PC-9 (cell line): ENCODE results near the gene KCNJ15. TPM values are rescaled to one million over a fixed set of nuclear protein-coding genes. Genes with fewer than 3 reads are reported as not detected.

ENCODE experiments used
- BruUV-seq: library from RNA; stranded (reverse); fragments of 400-500 nt; replicated peaks from 2 replicates; lab custom pipeline; 2021; lab: Mats Ljungman, UMichigan
- CTCF ChIA-PET: fragments of 300-600 bp; sonication (Branson Sonifier 250); formaldehyde crosslinking; loops from one replicate; lab custom pipeline; 2022; ENCODE audit warnings: antibody characterized with exemption; lab: Charles Lee
- POLR2A ChIA-PET: fragments of 300-600 bp; sonication (Branson Sonifier 250); formaldehyde crosslinking; loops from one replicate; lab custom pipeline; 2022; ENCODE audit warnings: antibody characterized with exemption; ENCODE audit not compliant: unreplicated experiment; lab: Charles Lee
- DNase-seq, 2 experiments: peaks; one replicate each; pipeline versions ENCODE4 v3.0.0 to v3.0.0-alpha.2; 2015 to 2022; ENCODE audit warnings: mixed read lengths in 1 of 2
- H2AFZ ChIP-seq: fragments of 200-600 bp; sonication (generic); 2 replicates; pipeline ENCODE4 v1.8.1; 2017; ENCODE audit warnings: antibody characterized with exemption
- H3F3A ChIP-seq: fragments of 200-600 bp; sonication (generic); 2 replicates; pipeline ENCODE4 v1.8.1; 2017; ENCODE audit warnings: antibody characterized with exemption, mild to moderate bottlenecking, low read depth; ENCODE audit not compliant: insufficient read depth
- H3K27ac ChIP-seq: fragments of 200-600 bp; sonication (generic); 2 replicates; pipeline ENCODE4 v1.6.1; 2016; ENCODE audit warnings: mixed run types
- H3K27me3 ChIP-seq: fragments of 200-600 bp; sonication (generic); 2 replicates; pipeline ENCODE4 v1.6.1; 2016; ENCODE audit warnings: low read depth, mixed run types; ENCODE audit not compliant: insufficient read depth
- H3K36me3 ChIP-seq: fragments of 200-600 bp; sonication (generic); 2 replicates; pipeline ENCODE4 v1.6.1; 2016; ENCODE audit warnings: low read depth, mixed run types
- H3K4me1 ChIP-seq: fragments of 200-600 bp; sonication (generic); replicated peaks from 2 replicates; pipeline ENCODE4 v1.6.1; 2016; ENCODE audit warnings: mixed run types; ENCODE audit not compliant: insufficient read depth
- H3K4me2 ChIP-seq: fragments of 200-600 bp; sonication (generic); 2 replicates; pipeline ENCODE4 v1.6.1; 2017; ENCODE audit warnings: mixed run types
- H3K4me3 ChIP-seq: fragments of 200-600 bp; sonication (generic); 2 replicates; pipeline ENCODE4 v1.6.1; 2016; ENCODE audit warnings: mixed run types
- H3K79me2 ChIP-seq: fragments of 200-600 bp; sonication (generic); 2 replicates; pipeline ENCODE4 v1.6.1; 2017; ENCODE audit warnings: low read depth, mixed run types
- H3K9me2 ChIP-seq: fragments of 200-600 bp; sonication (generic); 2 replicates; pipeline ENCODE4 v1.8.1; 2017; ENCODE audit warnings: mild to moderate bottlenecking; ENCODE audit not compliant: insufficient read depth
- H3K9me3 ChIP-seq: fragments of 200-600 bp; sonication (generic); 2 replicates; pipeline ENCODE4 v1.8.1; 2016; ENCODE audit warnings: low read depth; ENCODE audit not compliant: insufficient read depth
- H4K20me1 ChIP-seq: fragments of 200-600 bp; sonication (generic); 2 replicates; pipeline ENCODE4 v1.8.1; 2017; ENCODE audit not compliant: insufficient read depth
- EZH2 ChIP-seq: fragments of 200-600 bp; sonication (generic); IDR thresholded peaks from 2 replicates; pipeline ENCODE4 v1.8.0; 2017; ENCODE audit warnings: antibody characterized with exemption, low read depth
- intact Hi-C: fragments of 100-400 bp; cut with micrococcal nuclease; formaldehyde crosslinking; loops from one replicate; pipeline ENCODE4 v1.10.0; 2022; ENCODE audit not compliant: unreplicated experiment
- total RNA-seq: library from RNA; stranded (reverse); gene quantifications from 2 replicates; pipeline ENCODE4 v1.2.3, GENCODE V29; 2021
- TF ChIP-seq, protein P1 (sequence below): fragments of 200-600 bp; sonication (generic); conservative IDR thresholded peaks from 2 replicates; pipeline ENCODE4 v1.6.1; 2017; ENCODE audit warnings: mixed run types, antibody characterized with exemption, mild to moderate bottlenecking, moderate library complexity

The KCNJ15 gene
- total RNA-seq, 1 experiment from 2014 or later: not detected

DNA sequence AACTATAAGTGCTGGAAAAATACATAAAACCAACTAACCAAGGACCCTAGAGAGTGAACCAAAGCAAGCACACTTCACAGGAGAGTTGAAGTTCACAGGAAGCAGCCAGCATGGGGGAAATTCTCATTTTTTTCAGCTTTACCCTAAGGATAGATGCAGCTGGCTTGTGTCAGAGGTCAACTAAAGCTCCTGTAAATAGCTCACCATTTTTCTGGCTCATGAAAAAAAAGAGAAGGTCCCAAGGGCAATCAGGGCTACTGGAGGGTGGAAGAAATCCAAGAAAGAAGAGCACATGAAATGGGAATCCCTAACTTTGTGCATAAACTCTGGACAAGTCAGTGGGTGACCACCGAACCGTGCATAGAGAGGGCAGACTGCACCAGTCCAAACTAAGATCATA lies 58.3 kb downstream of the KCNJ15 start:
- no peak overlapping the region for H3K4me3 ChIP-seq

DNA sequence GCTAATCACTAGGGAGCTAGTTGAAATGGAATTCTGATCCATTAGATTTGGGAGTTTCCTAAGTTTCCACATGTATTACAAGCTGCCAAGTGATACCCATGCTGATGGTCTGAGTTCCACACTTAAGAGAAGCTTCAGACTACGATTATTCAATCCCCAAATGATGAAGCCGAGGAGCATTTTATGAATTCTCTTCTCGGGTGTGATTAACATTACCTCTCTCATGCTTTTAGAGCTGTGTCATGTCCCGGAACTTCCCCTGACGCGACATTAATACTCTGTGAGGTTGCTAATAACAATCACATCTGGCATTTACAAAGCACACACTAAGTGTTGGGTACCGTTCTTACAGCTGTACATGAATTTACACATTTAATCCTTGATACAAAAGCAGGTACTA lies 63.0 kb downstream of the KCNJ15 start:
- no TSS peak for BruUV-seq
- Histone ChIP-seq H3K79me2 (no peaks in the 10 kb centered on the region), H2AFZ (no peak overlapping the region), H4K20me1 (no peaks in the 10 kb centered on the region), H3F3A (no peaks in the 10 kb centered on the region), H3K9me2 (no peaks in the 10 kb centered on the region), H3K4me2 (no peak overlapping the region), H3K4me3 (no peak overlapping the region), H3K4me1 (no peaks in the 10 kb centered on the region), H3K9me3 (no peaks in the 10 kb centered on the region), H3K27ac (no peak overlapping the region), H3K36me3 (no peaks in the 10 kb centered on the region), H3K27me3 (no peaks in the 10 kb centered on the region)
- TF ChIP-seq, protein P1, sequence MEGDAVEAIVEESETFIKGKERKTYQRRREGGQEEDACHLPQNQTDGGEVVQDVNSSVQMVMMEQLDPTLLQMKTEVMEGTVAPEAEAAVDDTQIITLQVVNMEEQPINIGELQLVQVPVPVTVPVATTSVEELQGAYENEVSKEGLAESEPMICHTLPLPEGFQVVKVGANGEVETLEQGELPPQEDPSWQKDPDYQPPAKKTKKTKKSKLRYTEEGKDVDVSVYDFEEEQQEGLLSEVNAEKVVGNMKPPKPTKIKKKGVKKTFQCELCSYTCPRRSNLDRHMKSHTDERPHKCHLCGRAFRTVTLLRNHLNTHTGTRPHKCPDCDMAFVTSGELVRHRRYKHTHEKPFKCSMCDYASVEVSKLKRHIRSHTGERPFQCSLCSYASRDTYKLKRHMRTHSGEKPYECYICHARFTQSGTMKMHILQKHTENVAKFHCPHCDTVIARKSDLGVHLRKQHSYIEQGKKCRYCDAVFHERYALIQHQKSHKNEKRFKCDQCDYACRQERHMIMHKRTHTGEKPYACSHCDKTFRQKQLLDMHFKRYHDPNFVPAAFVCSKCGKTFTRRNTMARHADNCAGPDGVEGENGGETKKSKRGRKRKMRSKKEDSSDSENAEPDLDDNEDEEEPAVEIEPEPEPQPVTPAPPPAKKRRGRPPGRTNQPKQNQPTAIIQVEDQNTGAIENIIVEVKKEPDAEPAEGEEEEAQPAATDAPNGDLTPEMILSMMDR: no peak
- TF ChIP-seq EZH2: no peak
- POLR2A ChIA-PET: no interaction called here
- CTCF ChIA-PET: no interaction called here
- DNase-seq: no peak
- intact Hi-C loops: no loop called here

More for the DNA sequence above, 58.3 kb downstream of the KCNJ15 start:
- Histone ChIP-seq H3K4me2 (no peak overlapping the region), H2AFZ (no peak overlapping the region), H4K20me1 (no peaks in the 10 kb centered on the region), H3K9me2 (no peaks in the 10 kb centered on the region), H3K9me3 (no peaks in the 10 kb centered on the region), H3K27me3 (peaks cover 22% of the 10 kb centered on the region; the same call in 1 of the 2 replicates), H3F3A (no peaks in the 10 kb centered on the region), H3K79me2 (no peaks in the 10 kb centered on the region), H3K27ac (no peak overlapping the region), H3K4me1 (no peaks in the 10 kb centered on the region), H3K36me3 (no peaks in the 10 kb centered on the region)
- no peak for DNase-seq
- TF ChIP-seq EZH2: no peak
- TF ChIP-seq, protein P1: no peak
- POLR2A ChIA-PET: interaction anchor here (0.5 kb wide), 1 partner anchor 377 kb away, joined by 3 read pairs; no protein-coding TSS in a partner anchor
- intact Hi-C loops: no loop called here
- CTCF ChIA-PET: no interaction called here
- no TSS peak for BruUV-seq

DNA sequence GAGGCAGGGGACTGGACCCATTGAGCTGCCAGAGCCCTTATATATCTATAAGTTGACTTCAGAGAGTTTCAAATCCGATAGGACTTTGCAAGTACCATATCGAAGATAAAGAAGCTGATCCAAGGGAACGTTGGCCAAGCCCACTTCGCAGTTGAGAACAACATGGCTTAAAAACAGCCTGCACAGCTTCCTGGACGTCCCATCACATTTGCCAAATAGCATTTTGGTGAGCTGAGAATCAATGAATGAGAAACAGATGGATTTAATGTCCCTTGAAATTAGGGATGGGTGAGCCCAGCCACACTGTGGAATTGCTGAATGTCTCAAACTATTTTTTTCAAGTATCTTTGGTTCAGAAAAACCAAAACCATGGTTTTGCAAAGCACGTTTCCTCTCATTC lies 64.8 kb downstream of the KCNJ15 start:
- TF ChIP-seq, protein P1: no peak
- TF ChIP-seq EZH2: no peak
- no peak for DNase-seq
- Histone ChIP-seq H4K20me1 (no peaks in the 10 kb centered on the region), H3K4me3 (no peak overlapping the region), H3F3A (no peaks in the 10 kb centered on the region), H2AFZ (no peak overlapping the region), H3K27ac (no peak overlapping the region), H3K79me2 (no peaks in the 10 kb centered on the region), H3K4me1 (no peaks in the 10 kb centered on the region), H3K36me3 (no peaks in the 10 kb centered on the region), H3K4me2 (no peak overlapping the region), H3K9me3 (no peaks in the 10 kb centered on the region), H3K27me3 (no peaks in the 10 kb centered on the region), H3K9me2 (no peaks in the 10 kb centered on the region)
- POLR2A ChIA-PET: no interaction called here
- intact Hi-C loops: no loop called here
- no TSS peak for BruUV-seq
- CTCF ChIA-PET: no interaction called here
